SK-N-SH (cell line): ENCODE data around the gene KLHL25. TPM values are rescaled to one million over a fixed set of nuclear protein-coding genes. Genes with fewer than 3 reads are reported as not detected.

ENCODE experiments used
- CTCF ChIA-PET: fragments of 300-600, 350-600 bp; formaldehyde crosslinking; extraction: SDS; loops from one replicate; lab custom pipeline; 2021; lab: Yijun Ruan, JAX
- POLR2A ChIA-PET: fragments of 350-600 bp; sonication (Branson Sonifier 250); formaldehyde crosslinking; extraction: SDS; loops from one replicate; lab custom pipeline; 2020; ENCODE audit warnings: antibody characterized with exemption, inconsistent platforms; lab: Yijun Ruan, JAX
- DNase-seq: peaks from one replicate; pipeline ENCODE4 v3.0.0; 2012
- H2AFZ ChIP-seq: fragments of 200-600 bp; sonication (generic); 2 replicates; pipeline ENCODE4 v1.8.1; 2016; ENCODE audit warnings: antibody characterized with exemption, mild to moderate bottlenecking, low read depth
- H3F3A ChIP-seq: fragments of 200-600 bp; sonication (generic); replicated peaks from 2 replicates; pipeline ENCODE3; 2016; ENCODE audit warnings: antibody characterized with exemption, mild to moderate bottlenecking; ENCODE audit not compliant: insufficient read depth
- H3K27ac ChIP-seq, 2 experiments: fragments of 200-500 bp in 1 of 2; fragments of 200-600 bp in 1 of 2; sonication (Bioruptor generic) in 1 of 2; sonication (generic), shearing (Covaris generic) in 1 of 2; 2 replicates each; pipeline versions ENCODE4 v1.5.1 to v1.6.1; 2014 to 2016; ENCODE audit warnings: low read depth in 2 of 2, inconsistent platforms in 1 of 2, low read length in 1 of 2, mild to moderate bottlenecking in 1 of 2, mixed read lengths in 1 of 2
- H3K27me3 ChIP-seq: fragments of 200-600 bp; sonication (generic), shearing (Covaris generic); 2 replicates; pipeline ENCODE4 v1.6.1; 2016; ENCODE audit warnings: mixed run types; ENCODE audit not compliant: insufficient read depth
- H3K36me3 ChIP-seq, 2 experiments: fragments of 200-500 bp in 1 of 2; fragments of 200-600 bp in 1 of 2; sonication (Bioruptor generic) in 1 of 2; sonication (generic) in 1 of 2; replicated peaks in 1 of 2; 2 replicates each; pipeline versions ENCODE3 to v1.5.1; 2014 to 2016; ENCODE audit warnings: low read length in 1 of 2, mild to moderate bottlenecking in 1 of 2; ENCODE audit not compliant: insufficient read depth in 2 of 2, control insufficient read depth in 1 of 2
- H3K4me1 ChIP-seq, 2 experiments: fragments of 200-500 bp in 1 of 2; fragments of 200-600 bp in 1 of 2; sonication (Bioruptor generic) in 1 of 2; sonication (generic), shearing (Covaris generic) in 1 of 2; 2 replicates each; pipeline versions ENCODE4 v1.5.1 to v1.6.1; 2014 to 2016; ENCODE audit warnings: low read depth in 1 of 2, low read length in 1 of 2, mixed run types in 1 of 2; ENCODE audit not compliant: insufficient read depth in 2 of 2, control insufficient read depth in 1 of 2
- H3K4me2 ChIP-seq: fragments of 200-600 bp; sonication (generic), shearing (Covaris generic); 2 replicates; pipeline ENCODE4 v1.6.1; 2017; ENCODE audit warnings: mixed run types
- H3K4me3 ChIP-seq, 2 experiments: fragments of 200-500 bp in 1 of 2; fragments of 200-600 bp in 1 of 2; sonication (Bioruptor generic) in 1 of 2; sonication (generic), shearing (Covaris generic) in 1 of 2; 2 replicates each; pipeline versions ENCODE4 v1.5.1 to v1.8.1; 2014 to 2016; ENCODE audit warnings: low read depth in 2 of 2, inconsistent platforms in 1 of 2, low read length in 1 of 2, mild to moderate bottlenecking in 1 of 2, mixed read lengths in 1 of 2, moderate library complexity in 1 of 2
- H3K79me2 ChIP-seq: fragments of 200-600 bp; sonication (generic); 2 replicates; pipeline ENCODE4 v1.8.1; 2017; ENCODE audit warnings: mild to moderate bottlenecking; ENCODE audit not compliant: insufficient read depth
- H3K9ac ChIP-seq: fragments of 200-600 bp; sonication (generic); 2 replicates; pipeline ENCODE4 v1.6.1; 2017; ENCODE audit warnings: mixed run types
- H3K9me2 ChIP-seq: fragments of 200-600 bp; sonication (generic); 2 replicates; pipeline ENCODE4 v1.6.1; 2017; ENCODE audit warnings: mixed run types
- H3K9me3 ChIP-seq: fragments of 200-600 bp; sonication (generic); 2 replicates; pipeline ENCODE4 v1.6.1; 2017; ENCODE audit warnings: mixed run types, mild to moderate bottlenecking, moderate library complexity
- H4K20me1 ChIP-seq: fragments of 200-600 bp; sonication (generic); 2 replicates; pipeline ENCODE4 v1.6.1; 2017; ENCODE audit warnings: mild to moderate bottlenecking, mixed run types; ENCODE audit not compliant: insufficient read depth
- CHD2 ChIP-seq: fragments of 150-350 bp; IDR thresholded peaks from 2 replicates; pipeline ENCODE4 v1.6.1; 2018; ENCODE audit warnings: low read length; ENCODE audit not compliant: partially characterized antibody
- EZH2phosphoT487 ChIP-seq: fragments of 200-600 bp; sonication (generic); IDR thresholded peaks from 2 replicates; pipeline ENCODE4 v1.6.1; 2017; ENCODE audit warnings: low read depth, mixed run types, mild to moderate bottlenecking, antibody characterized with exemption, moderate library complexity, borderline replicate concordance
- FOXJ3 ChIP-seq: sonication (generic); formaldehyde crosslinking; IDR thresholded peaks from 2 replicates; pipeline ENCODE4 v1.5.1; 2020; ENCODE audit warnings: mild to moderate bottlenecking, missing genetic modification reagents
- GATA2 ChIP-seq: sonication (generic); formaldehyde crosslinking; IDR thresholded peaks from 2 replicates; pipeline ENCODE4 v1.5.0; 2020; ENCODE audit warnings: mild to moderate bottlenecking, missing genetic modification reagents
- JUND ChIP-seq: IDR thresholded peaks from 2 replicates; pipeline ENCODE4 v1.4.0; 2012
- MEF2A ChIP-seq: IDR thresholded peaks from 2 replicates; pipeline ENCODE4 v1.4.0; 2012; ENCODE audit warnings: low read depth, borderline replicate concordance
- MXI1 ChIP-seq: IDR thresholded peaks from 2 replicates; pipeline ENCODE4 v1.6.1; 2012; ENCODE audit warnings: mild to moderate bottlenecking, low read depth, low read length, improper control_type of control experiment
- NFIC ChIP-seq: IDR thresholded peaks from 2 replicates; pipeline ENCODE4 v1.4.0; 2012; ENCODE audit warnings: borderline replicate concordance
- RAD21 ChIP-seq: IDR thresholded peaks from 2 replicates; pipeline ENCODE4 v1.6.1; 2012; ENCODE audit warnings: mild to moderate bottlenecking, low read length
- RFX5 ChIP-seq: IDR thresholded peaks from 2 replicates; pipeline ENCODE4 v1.6.1; 2012; ENCODE audit warnings: mild to moderate bottlenecking, improper control_type of control experiment, low read length
- TAF1 ChIP-seq: IDR thresholded peaks from 2 replicates; pipeline ENCODE4 v1.6.1; 2012; ENCODE audit warnings: low read depth, mild to moderate bottlenecking, low read length, moderate library complexity, borderline replicate concordance
- WGBS: methylation state at CpG from one replicate; pipeline ENCODE4 v1.1.6; 2017; ENCODE audit warnings: low lambda C conversion rate; 5-methylcytosine and 5-hydroxymethylcytosine counted together
- polyA plus RNA-seq, 3 experiments: library from polyadenylated mRNA; depleted of rRNA; stranded (reverse); fragments of >200 nt; gene quantifications; 2 replicates each; pipeline ENCODE4 v1.2.3, GENCODE V29; 2012
- TF ChIP-seq, protein P1 (sequence below): IDR thresholded peaks from 2 replicates; pipeline ENCODE4 v1.4.0; 2012; ENCODE audit warnings: low read depth, borderline replicate concordance
- TF ChIP-seq, protein P2 (sequence below): IDR thresholded peaks from 2 replicates; pipeline ENCODE4 v1.6.1; 2012; ENCODE audit warnings: mild to moderate bottlenecking, low read depth, low read length, moderate library complexity
- TF ChIP-seq, protein P3 (sequence below): fragments of 150-350 bp; IDR thresholded peaks from 2 replicates; pipeline ENCODE4 v1.6.1; 2017; ENCODE audit warnings: antibody characterized with exemption, low read length, low read depth, borderline replicate concordance

Gene KLHL25
- polyA plus RNA-seq, 1 of the 3 experiments (the other 2 are of a cell fraction) = 4.5 TPM

DNA sequence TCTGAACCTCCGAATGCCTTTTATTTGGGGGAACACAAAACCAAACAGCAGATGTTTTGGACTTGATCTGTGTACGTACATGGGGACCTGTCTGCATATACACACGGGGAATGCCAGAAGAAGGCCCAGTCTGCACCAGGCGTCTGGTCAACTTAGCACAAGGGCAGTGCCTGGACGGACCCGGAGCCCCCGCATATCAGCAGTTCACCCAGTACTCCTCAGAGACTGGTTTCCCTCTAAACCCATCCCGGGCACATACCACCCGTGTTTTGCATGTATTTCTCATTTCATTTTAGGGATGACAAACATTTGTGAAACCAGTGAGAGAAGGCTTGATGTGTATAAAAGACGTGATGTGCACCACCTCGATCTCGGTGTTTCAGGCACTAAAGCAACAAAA lies 49.7 kb downstream of the KLHL25 start:
- Histone ChIP-seq H3K79me2 (no peaks in the 10 kb centered on the region), H3F3A (no peaks in the 10 kb centered on the region), H3K9me3 (no peaks in the 10 kb centered on the region), H3K27ac (no peak overlapping the region), H3K4me1 (peaks cover 0 to 6% of the 10 kb centered on the region in 2 experiments; a peak in 1 of 4 replicates), H4K20me1 (no peaks in the 10 kb centered on the region), H3K9me2 (no peaks in the 10 kb centered on the region), H3K27me3 (no peaks in the 10 kb centered on the region), H3K36me3 (peaks cover 11 to 74% of the 10 kb centered on the region in 2 experiments), H3K4me3 (no peak overlapping the region), H2AFZ (no peak overlapping the region), H3K9ac (no peak overlapping the region), H3K4me2 (no peak overlapping the region)
- TF ChIP-seq, protein P1, sequence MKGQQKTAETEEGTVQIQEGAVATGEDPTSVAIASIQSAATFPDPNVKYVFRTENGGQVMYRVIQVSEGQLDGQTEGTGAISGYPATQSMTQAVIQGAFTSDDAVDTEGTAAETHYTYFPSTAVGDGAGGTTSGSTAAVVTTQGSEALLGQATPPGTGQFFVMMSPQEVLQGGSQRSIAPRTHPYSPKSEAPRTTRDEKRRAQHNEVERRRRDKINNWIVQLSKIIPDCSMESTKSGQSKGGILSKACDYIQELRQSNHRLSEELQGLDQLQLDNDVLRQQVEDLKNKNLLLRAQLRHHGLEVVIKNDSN = no peak
- no peak for TF ChIP-seq TAF1
- TF ChIP-seq GATA2 (CRISPR knock-in tag) = no peak
- TF ChIP-seq, protein P2, sequence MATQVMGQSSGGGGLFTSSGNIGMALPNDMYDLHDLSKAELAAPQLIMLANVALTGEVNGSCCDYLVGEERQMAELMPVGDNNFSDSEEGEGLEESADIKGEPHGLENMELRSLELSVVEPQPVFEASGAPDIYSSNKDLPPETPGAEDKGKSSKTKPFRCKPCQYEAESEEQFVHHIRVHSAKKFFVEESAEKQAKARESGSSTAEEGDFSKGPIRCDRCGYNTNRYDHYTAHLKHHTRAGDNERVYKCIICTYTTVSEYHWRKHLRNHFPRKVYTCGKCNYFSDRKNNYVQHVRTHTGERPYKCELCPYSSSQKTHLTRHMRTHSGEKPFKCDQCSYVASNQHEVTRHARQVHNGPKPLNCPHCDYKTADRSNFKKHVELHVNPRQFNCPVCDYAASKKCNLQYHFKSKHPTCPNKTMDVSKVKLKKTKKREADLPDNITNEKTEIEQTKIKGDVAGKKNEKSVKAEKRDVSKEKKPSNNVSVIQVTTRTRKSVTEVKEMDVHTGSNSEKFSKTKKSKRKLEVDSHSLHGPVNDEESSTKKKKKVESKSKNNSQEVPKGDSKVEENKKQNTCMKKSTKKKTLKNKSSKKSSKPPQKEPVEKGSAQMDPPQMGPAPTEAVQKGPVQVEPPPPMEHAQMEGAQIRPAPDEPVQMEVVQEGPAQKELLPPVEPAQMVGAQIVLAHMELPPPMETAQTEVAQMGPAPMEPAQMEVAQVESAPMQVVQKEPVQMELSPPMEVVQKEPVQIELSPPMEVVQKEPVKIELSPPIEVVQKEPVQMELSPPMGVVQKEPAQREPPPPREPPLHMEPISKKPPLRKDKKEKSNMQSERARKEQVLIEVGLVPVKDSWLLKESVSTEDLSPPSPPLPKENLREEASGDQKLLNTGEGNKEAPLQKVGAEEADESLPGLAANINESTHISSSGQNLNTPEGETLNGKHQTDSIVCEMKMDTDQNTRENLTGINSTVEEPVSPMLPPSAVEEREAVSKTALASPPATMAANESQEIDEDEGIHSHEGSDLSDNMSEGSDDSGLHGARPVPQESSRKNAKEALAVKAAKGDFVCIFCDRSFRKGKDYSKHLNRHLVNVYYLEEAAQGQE = no peak
- no peak for TF ChIP-seq CHD2
- TF ChIP-seq FOXJ3 (CRISPR knock-in tag) = no peak
- TF ChIP-seq JUND = no peak
- no peak for TF ChIP-seq EZH2phosphoT487
- no peak for TF ChIP-seq RFX5
- no peak for TF ChIP-seq NFIC
- ChIA-PET POLR2A (no interaction called here), CTCF (no interaction called here)
- WGBS = 94% methylated on average over 12 of the region's 12 CpGs
- DNase-seq = no peak

DNA sequence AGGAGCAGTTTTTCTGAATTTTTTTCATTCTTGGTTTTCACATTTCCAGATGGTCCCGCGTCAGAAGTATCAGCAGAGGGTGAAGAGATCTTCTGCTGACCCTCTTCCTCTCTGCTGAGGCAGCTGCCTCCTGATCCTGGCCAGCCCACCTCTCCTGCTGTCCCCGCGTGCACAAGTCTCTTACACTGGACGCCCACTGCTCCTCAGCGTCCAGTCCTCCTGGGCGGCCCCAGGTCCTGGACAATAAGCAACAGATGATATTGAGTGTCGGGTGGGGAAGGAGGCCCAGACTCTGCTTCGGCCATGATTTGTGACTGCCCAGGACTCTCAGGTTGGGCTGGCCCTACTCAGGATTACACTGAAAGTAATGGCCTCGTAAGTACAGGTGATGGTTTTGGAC lies 50.1 kb downstream of the KLHL25 start:
- WGBS = 96% methylated on average over 10 of the region's 10 CpGs
- Histone ChIP-seq H3K36me3 (peaks cover 14 to 76% of the 10 kb centered on the region in 2 experiments), H3K9ac (no peak overlapping the region), H3K27ac (no peak overlapping the region), H3K4me1 (peaks cover 0 to 6% of the 10 kb centered on the region in 2 experiments; a peak in 1 of 4 replicates), H4K20me1 (no peaks in the 10 kb centered on the region), H3F3A (no peaks in the 10 kb centered on the region), H2AFZ (no peak overlapping the region), H3K4me2 (no peak overlapping the region), H3K9me3 (no peaks in the 10 kb centered on the region), H3K9me2 (no peaks in the 10 kb centered on the region), H3K79me2 (no peaks in the 10 kb centered on the region), H3K4me3 (no peak overlapping the region), H3K27me3 (no peaks in the 10 kb centered on the region)
- ChIA-PET POLR2A (no interaction called here), CTCF (no interaction called here)
- TF ChIP-seq RAD21 = no peak
- no peak for TF ChIP-seq MEF2A
- TF ChIP-seq EZH2phosphoT487 = no peak
- TF ChIP-seq FOXJ3 (CRISPR knock-in tag) = no peak
- TF ChIP-seq, protein P3, sequence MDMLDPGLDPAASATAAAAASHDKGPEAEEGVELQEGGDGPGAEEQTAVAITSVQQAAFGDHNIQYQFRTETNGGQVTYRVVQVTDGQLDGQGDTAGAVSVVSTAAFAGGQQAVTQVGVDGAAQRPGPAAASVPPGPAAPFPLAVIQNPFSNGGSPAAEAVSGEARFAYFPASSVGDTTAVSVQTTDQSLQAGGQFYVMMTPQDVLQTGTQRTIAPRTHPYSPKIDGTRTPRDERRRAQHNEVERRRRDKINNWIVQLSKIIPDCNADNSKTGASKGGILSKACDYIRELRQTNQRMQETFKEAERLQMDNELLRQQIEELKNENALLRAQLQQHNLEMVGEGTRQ = no peak
- no peak for TF ChIP-seq MXI1
- TF ChIP-seq, protein P1 = no peak
- DNase-seq = peak; percentile 9
